GM12878 (cell line): ENCODE measurements around the gene ORAI3.

Source experiments
- JUND ChIP-seq: IDR thresholded peaks from 2 replicates; pipeline ENCODE4 v1.6.1; 2012; ENCODE audit warnings: low read depth, mild to moderate bottlenecking, low read length, improper control_type of control experiment, moderate library complexity
- KAT2A ChIP-seq: conservative IDR thresholded peaks from 2 replicates; pipeline ENCODE4 v1.6.1; 2011; ENCODE audit warnings: low read depth, low read length; ENCODE audit not compliant: control insufficient read depth
- MYC ChIP-seq: IDR thresholded peaks from 2 replicates; pipeline ENCODE4 v1.6.1; 2011; ENCODE audit warnings: mild to moderate bottlenecking, low read length, moderate library complexity, inconsistent platforms; ENCODE audit not compliant: insufficient read depth, insufficient replicate concordance, insufficient read length, severe bottlenecking
- NRF1 ChIP-seq: conservative IDR thresholded peaks from 2 replicates; pipeline ENCODE4 v1.6.1; 2011; ENCODE audit warnings: mild to moderate bottlenecking, low read depth, low read length, improper control_type of control experiment
- SMC3 ChIP-seq: IDR thresholded peaks from 2 replicates; pipeline ENCODE4 v1.6.1; 2011; ENCODE audit warnings: low read length, improper control_type of control experiment, borderline replicate concordance
- ZBTB40 ChIP-seq: fragments of 450-650 bp; IDR thresholded peaks from 2 replicates; pipeline ENCODE4 v1.6.1; 2016; ENCODE audit warnings: mild to moderate bottlenecking, moderate library complexity, borderline replicate concordance
- ZNF384 ChIP-seq: IDR thresholded peaks from 2 replicates; pipeline ENCODE4 v1.6.1; 2012; ENCODE audit warnings: low read depth, mild to moderate bottlenecking, low read length, improper control_type of control experiment, borderline replicate concordance
- TF ChIP-seq, protein P1 (sequence below), 3 experiments: IDR thresholded peaks in 2 of 3; conservative IDR thresholded peaks in 1 of 3; 2 replicates each; pipeline ENCODE4 v1.5.1; 2011; ENCODE audit warnings: low read depth in 3 of 3, low read length in 3 of 3, mild to moderate bottlenecking in 3 of 3, control low read depth in 2 of 3, moderate library complexity in 2 of 3, inconsistent platforms in 1 of 3, mixed read lengths in 1 of 3; ENCODE audit not compliant: control insufficient read depth in 2 of 3, insufficient read depth in 1 of 3; ENCODE audit errors: extremely low read depth in 1 of 3
- TF ChIP-seq, protein P2 (sequence below): IDR thresholded peaks from 2 replicates; pipeline ENCODE4 v1.6.1; 2012; ENCODE audit warnings: low read depth, low read length, improper control_type of control experiment

GRCh38 chr16:30899794-30900193 lies 49.1 kb upstream of the ORAI3 start:
- TF ChIP-seq SMC3 (no peak), ZBTB40 (no peak), ZNF384 (no peak), MYC (no peak), NRF1 (no peak), KAT2A (no peak), JUND (no peak)
- TF ChIP-seq, protein P1, sequence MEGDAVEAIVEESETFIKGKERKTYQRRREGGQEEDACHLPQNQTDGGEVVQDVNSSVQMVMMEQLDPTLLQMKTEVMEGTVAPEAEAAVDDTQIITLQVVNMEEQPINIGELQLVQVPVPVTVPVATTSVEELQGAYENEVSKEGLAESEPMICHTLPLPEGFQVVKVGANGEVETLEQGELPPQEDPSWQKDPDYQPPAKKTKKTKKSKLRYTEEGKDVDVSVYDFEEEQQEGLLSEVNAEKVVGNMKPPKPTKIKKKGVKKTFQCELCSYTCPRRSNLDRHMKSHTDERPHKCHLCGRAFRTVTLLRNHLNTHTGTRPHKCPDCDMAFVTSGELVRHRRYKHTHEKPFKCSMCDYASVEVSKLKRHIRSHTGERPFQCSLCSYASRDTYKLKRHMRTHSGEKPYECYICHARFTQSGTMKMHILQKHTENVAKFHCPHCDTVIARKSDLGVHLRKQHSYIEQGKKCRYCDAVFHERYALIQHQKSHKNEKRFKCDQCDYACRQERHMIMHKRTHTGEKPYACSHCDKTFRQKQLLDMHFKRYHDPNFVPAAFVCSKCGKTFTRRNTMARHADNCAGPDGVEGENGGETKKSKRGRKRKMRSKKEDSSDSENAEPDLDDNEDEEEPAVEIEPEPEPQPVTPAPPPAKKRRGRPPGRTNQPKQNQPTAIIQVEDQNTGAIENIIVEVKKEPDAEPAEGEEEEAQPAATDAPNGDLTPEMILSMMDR (IDR thresholded peaks at IDR 0.05 in 2 of 3, conservative IDR thresholded peaks at IDR 0.05 in 1 of 3; ENCODE audit: control insufficient read depth in 2 of 3, extremely low read depth in 1 of 3, insufficient read depth in 1 of 3, low read depth in 3 of 3, low read length in 3 of 3), result no peak
- TF ChIP-seq, protein P2, sequence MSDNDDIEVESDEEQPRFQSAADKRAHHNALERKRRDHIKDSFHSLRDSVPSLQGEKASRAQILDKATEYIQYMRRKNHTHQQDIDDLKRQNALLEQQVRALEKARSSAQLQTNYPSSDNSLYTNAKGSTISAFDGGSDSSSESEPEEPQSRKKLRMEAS, result no peak
